ENCODE results near the gene MYF6. TPM values are rescaled to one million over a fixed set of nuclear protein-coding genes. Genes with fewer than 3 reads are reported as not detected.

Gene MYF6
- total and polyA plus RNA-seq, 2 donors (not counting 1 experiment from before 2014, with no cell fraction given) = not detected

- intact Hi-C loops (cut with micrococcal nuclease) = no loop called here
- Histone ChIP-seq H3K4me1 (ENCODE audit: control insufficient read depth in 2 of 2, insufficient read depth in 2 of 2, low read length in 2 of 2) (no peaks in the 10 kb centered on the region), H3K9ac (ENCODE audit: low read length) (no peak overlapping the region), H2AFZ (ENCODE audit: insufficient read depth, low read depth, low read length, poor library complexity, severe bottlenecking) (no peak overlapping the region), H3K27ac (ENCODE audit: low read length in 2 of 2) (no peak overlapping the region), H3K4me2 (replicated peaks; ENCODE audit: low read depth, low read length, poor library complexity, severe bottlenecking) (no peak overlapping the region), H3K9me3 (ENCODE audit: control extremely low read depth in 1 of 3, control insufficient read depth in 2 of 3, insufficient read depth in 1 of 3, low read length in 2 of 3) (no peaks in the 10 kb centered on the region), H3K79me2 (ENCODE audit: control insufficient read depth, insufficient read depth, low read length) (no peaks in the 10 kb centered on the region), H4K20me1 (ENCODE audit: control insufficient read depth, insufficient read depth, low read length, poor library complexity, severe bottlenecking) (no peaks in the 10 kb centered on the region), H3K4me3 (ENCODE audit: control extremely low read depth in 1 of 5, extremely low read depth in 1 of 5, insufficient read depth in 1 of 5, low read depth in 2 of 5, low read length in 4 of 5) (no peak overlapping the region), H3K27me3 (replicated peaks in 1 of 4; ENCODE audit: control extremely low read depth in 1 of 4, control insufficient read depth in 3 of 4, insufficient read depth in 4 of 4, low read length in 3 of 4) (no peaks in the 10 kb centered on the region), H3K36me3 (replicated peaks in 1 of 2; ENCODE audit: control extremely low read depth in 1 of 2, control insufficient read depth in 1 of 2, extremely low read depth in 1 of 2, insufficient read depth in 2 of 2, low read length in 1 of 2) (no peaks in the 10 kb centered on the region)
- H3K27ac Mint-ChIP-seq = no peak overlapping the region
- no peak for TF ChIP-seq EZH2 (IDR thresholded peaks at IDR 0.05; ENCODE audit: borderline replicate concordance, insufficient read depth, low read depth, low read length, poor library complexity, severe bottlenecking)
- no peak for TF ChIP-seq CTCF (IDR thresholded peaks at IDR 0.05)
- DNase-seq (no peak), ATAC-seq (ENCODE audit: low read depth) (no peak)
- no peaks in the 10 kb centered on the region for H3K9me3 Mint-ChIP-seq (ENCODE audit: insufficient read depth)
- no peaks in the 10 kb centered on the region for H3K27me3 Mint-ChIP-seq
- no peak overlapping the region for H3K4me3 Mint-ChIP-seq
- H3K4me1 Mint-ChIP-seq = peaks cover 4% of the 10 kb centered on the region
- ChIA-PET CTCF (no interaction called here), POLR2A (no interaction called here)
- WGBS (ENCODE audit: insufficient coverage) = no CpG with 5 or more reads among the region's 2 CpGs
Observed at GRCh38 chr12:80700327-80700726, 7.1 kb upstream of the MYF6 start.

- Histone ChIP-seq H3K36me3 (replicated peaks in 1 of 2; ENCODE audit: control extremely low read depth in 1 of 2, control insufficient read depth in 1 of 2, extremely low read depth in 1 of 2, insufficient read depth in 2 of 2, low read length in 1 of 2) (no peaks in the 10 kb centered on the region), H3K9ac (ENCODE audit: low read length) (no peak overlapping the region), H3K4me2 (replicated peaks; ENCODE audit: low read depth, low read length, poor library complexity, severe bottlenecking) (no peak overlapping the region), H3K79me2 (ENCODE audit: control insufficient read depth, insufficient read depth, low read length) (no peaks in the 10 kb centered on the region), H3K27ac (ENCODE audit: low read length in 2 of 2) (no peak overlapping the region), H3K4me1 (ENCODE audit: control insufficient read depth in 2 of 2, insufficient read depth in 2 of 2, low read length in 2 of 2) (no peaks in the 10 kb centered on the region), H3K4me3 (ENCODE audit: control extremely low read depth in 1 of 5, extremely low read depth in 1 of 5, insufficient read depth in 1 of 5, low read depth in 2 of 5, low read length in 4 of 5) (no peak overlapping the region), H3K9me3 (ENCODE audit: control extremely low read depth in 1 of 3, control insufficient read depth in 2 of 3, insufficient read depth in 1 of 3, low read length in 2 of 3) (no peaks in the 10 kb centered on the region), H2AFZ (ENCODE audit: insufficient read depth, low read depth, low read length, poor library complexity, severe bottlenecking) (no peak overlapping the region), H3K27me3 (replicated peaks in 1 of 4; ENCODE audit: control extremely low read depth in 1 of 4, control insufficient read depth in 3 of 4, insufficient read depth in 4 of 4, low read length in 3 of 4) (peaks cover 0 to 2% (median 0%) of the 10 kb centered on the region in 4 experiments), H4K20me1 (ENCODE audit: control insufficient read depth, insufficient read depth, low read length, poor library complexity, severe bottlenecking) (no peaks in the 10 kb centered on the region)
- ChIA-PET CTCF (no interaction called here), POLR2A (no interaction called here)
- no peak for ATAC-seq (ENCODE audit: low read depth)
- Mint-ChIP-seq H3K4me3 (no peak overlapping the region), H3K27ac (no peak overlapping the region), H3K27me3 (peaks cover under 1% of the 10 kb centered on the region), H3K9me3 (ENCODE audit: insufficient read depth) (no peaks in the 10 kb centered on the region), H3K4me1 (peaks cover 4% of the 10 kb centered on the region)
- TF ChIP-seq EZH2 (IDR thresholded peaks at IDR 0.05; ENCODE audit: borderline replicate concordance, insufficient read depth, low read depth, low read length, poor library complexity, severe bottlenecking) (no peak), CTCF (IDR thresholded peaks at IDR 0.05) (no peak)
- DNase-seq = no peak
- WGBS (ENCODE audit: insufficient coverage) = no CpG with 5 or more reads among the region's 2 CpGs
- intact Hi-C loops (cut with micrococcal nuclease) = no loop called here
Observed at GRCh38 chr12:80701388-80701787, 6.0 kb upstream of the MYF6 start.

Measured in B cell (primary cell).